HCT116 (cell line): ENCODE data around the gene KRTAP12-1. TPM values are rescaled to one million over a fixed set of nuclear protein-coding genes. Genes with fewer than 3 reads are reported as not detected.

Source experiments
- ATAC-seq: fragments of 200-7000 bp; cut with Tn5 transposase; 2 replicates; pipeline ENCODE4 v1.9.1; 2020; ENCODE audit warnings: mild to moderate bottlenecking, moderate library complexity
- BruUV-seq: library from RNA; stranded (reverse); fragments of 400-500 nt; replicated peaks from 2 replicates; lab custom pipeline; 2021; lab: Mats Ljungman, UMichigan
- CTCF ChIA-PET: fragments of 300-600 bp; sonication (Branson Sonifier 250); formaldehyde crosslinking; loops from one replicate; lab custom pipeline; 2021; ENCODE audit warnings: antibody characterized with exemption; lab: Charles Lee
- POLR2A ChIA-PET: fragments of 300-600, 350-600 bp; sonication (Branson Sonifier 250); formaldehyde crosslinking; loops from one replicate; lab custom pipeline; 2021; ENCODE audit warnings: antibody characterized with exemption; lab: Charles Lee
- RAD21 ChIA-PET, 2 experiments: fragments of 300-600 bp; sonication (Branson Sonifier 250); formaldehyde crosslinking; loops; one replicate each; lab custom pipeline; 2023; ENCODE audit warnings: low total read pairs in 2 of 2; ENCODE audit not compliant: uncharacterized antibody in 2 of 2, unreplicated experiment in 2 of 2, low non-redundant PET in 1 of 2; lab: Charles Lee
- DNase-seq: peaks from one replicate; pipeline ENCODE4 v3.0.0-alpha.2; 2010; ENCODE audit warnings: low read depth, low spot score
- H2AFZ ChIP-seq: fragments of 200-600 bp; shearing (Covaris generic), sonication (generic); 2 replicates; pipeline ENCODE4 v1.6.1; 2017; ENCODE audit warnings: low read depth, mixed run types, mixed read lengths, antibody characterized with exemption, low read length; ENCODE audit not compliant: poor library complexity, severe bottlenecking
- H3K27ac ChIP-seq: 2 replicates; pipeline ENCODE4 v1.5.1; 2012; ENCODE audit warnings: low read depth, low read length
- H3K27me3 ChIP-seq: fragments of 200-600 bp; sonication (generic); 2 replicates; pipeline ENCODE4 v1.6.1; 2016; ENCODE audit warnings: mixed run types, low read length, mixed read lengths; ENCODE audit not compliant: insufficient read depth
- H3K36me3 ChIP-seq, 2 experiments: fragments of 200-500 bp in 1 of 2; fragments of 200-600 bp in 1 of 2; sonication (Bioruptor generic) in 1 of 2; sonication (generic) in 1 of 2; 2 replicates each; pipeline versions ENCODE4 v1.5.1 to v1.6.1; 2014 to 2016; ENCODE audit warnings: low read length in 2 of 2, inconsistent platforms in 1 of 2, mixed read lengths in 1 of 2, mixed run types in 1 of 2; ENCODE audit not compliant: insufficient read depth in 2 of 2, control insufficient read depth in 1 of 2
- H3K4me1 ChIP-seq, 2 experiments: fragments of 200-600 bp in 1 of 2; sonication (generic) in 1 of 2; 2 replicates each; pipeline versions ENCODE4 v1.5.1 to v1.6.1; 2012 to 2017; ENCODE audit warnings: low read length in 2 of 2, inconsistent platforms in 1 of 2, mild to moderate bottlenecking in 1 of 2, mixed read lengths in 1 of 2, mixed run types in 1 of 2, moderate library complexity in 1 of 2; ENCODE audit not compliant: insufficient read depth in 2 of 2, control insufficient read depth in 1 of 2
- H3K4me2 ChIP-seq: fragments of 200-600 bp; sonication (generic); 2 replicates; pipeline ENCODE4 v1.6.1; 2017; ENCODE audit warnings: mixed run types, low read length, mixed read lengths
- H3K4me3 ChIP-seq, 2 experiments: fragments of 200-600 bp in 1 of 2; sonication (generic) in 1 of 2; replicated peaks in 1 of 2; 2 replicates each; pipeline ENCODE4 v1.5.1; 2011 to 2016; ENCODE audit warnings: low read length in 2 of 2, control low read depth in 1 of 2, low read depth in 1 of 2, mild to moderate bottlenecking in 1 of 2, mixed read lengths in 1 of 2, mixed run types in 1 of 2
- H3K79me2 ChIP-seq: fragments of 200-600 bp; sonication (generic); 2 replicates; pipeline ENCODE4 v1.6.1; 2017; ENCODE audit warnings: mild to moderate bottlenecking, mixed run types, low read length, moderate library complexity, mixed read lengths; ENCODE audit not compliant: insufficient read depth
- H3K9ac ChIP-seq: fragments of 200-600 bp; sonication (generic); 2 replicates; pipeline ENCODE4 v1.6.1; 2016; ENCODE audit warnings: low read length, mixed read lengths
- H3K9me2 ChIP-seq: fragments of 200-600 bp; sonication (generic), shearing (Covaris generic); 2 replicates; pipeline ENCODE4 v1.6.1; 2017; ENCODE audit warnings: mixed run types, mild to moderate bottlenecking, moderate library complexity; ENCODE audit not compliant: insufficient read depth
- H3K9me3 ChIP-seq, 2 experiments: fragments of 200-500 bp in 1 of 2; fragments of 200-600 bp in 1 of 2; sonication (Bioruptor generic) in 1 of 2; sonication (generic) in 1 of 2; 2 replicates each; pipeline ENCODE4 v1.6.1; 2014 to 2017; ENCODE audit warnings: low read length in 2 of 2, mixed read lengths in 2 of 2, inconsistent platforms in 1 of 2, low read depth in 1 of 2, mild to moderate bottlenecking in 1 of 2, mixed run types in 1 of 2, moderate library complexity in 1 of 2; ENCODE audit not compliant: control insufficient read depth in 1 of 2, insufficient read depth in 1 of 2
- H4K20me1 ChIP-seq: fragments of 200-600 bp; sonication (generic), shearing (Covaris generic); 2 replicates; pipeline ENCODE4 v1.6.1; 2017; ENCODE audit warnings: mixed run types, mild to moderate bottlenecking, moderate library complexity; ENCODE audit not compliant: insufficient read depth
- CBX3 ChIP-seq: IDR thresholded peaks from 2 replicates; pipeline ENCODE4 v1.6.1; 2012; ENCODE audit warnings: low read depth
- ELF1 ChIP-seq: IDR thresholded peaks from 2 replicates; pipeline ENCODE4 v1.6.1; 2012; ENCODE audit warnings: low read depth, borderline replicate concordance
- EZH2 ChIP-seq: fragments of 200-600 bp; sonication (generic); IDR thresholded peaks from 2 replicates; pipeline ENCODE4 v1.6.1; 2017; ENCODE audit warnings: antibody characterized with exemption, mixed run types
- FOSL1 ChIP-seq: IDR thresholded peaks from 2 replicates; pipeline ENCODE4 v1.6.1; 2012; ENCODE audit warnings: low read depth
- JUND ChIP-seq: IDR thresholded peaks from 2 replicates; pipeline ENCODE4 v1.6.1; 2012
- POLR2A ChIP-seq: IDR thresholded peaks from 2 replicates; pipeline ENCODE4 v1.7.0; 2011; ENCODE audit warnings: borderline replicate concordance; ENCODE audit not compliant: insufficient read depth, insufficient read length; ENCODE audit errors: extremely low read depth
- POLR2AphosphoS5 ChIP-seq: IDR thresholded peaks from 2 replicates; pipeline ENCODE4 v1.6.1; 2011; ENCODE audit warnings: mild to moderate bottlenecking, low read depth, low read length, moderate library complexity
- RAD21 ChIP-seq: IDR thresholded peaks from 2 replicates; pipeline ENCODE4 v1.6.1; 2012; ENCODE audit warnings: low read depth, mild to moderate bottlenecking
- REST ChIP-seq: IDR thresholded peaks from 2 replicates; pipeline ENCODE4 v1.6.1; 2012; ENCODE audit warnings: low read depth
- SP1 ChIP-seq: IDR thresholded peaks from 2 replicates; pipeline ENCODE4 v1.6.1; 2012; ENCODE audit warnings: low read depth
- TCF7L2 ChIP-seq: IDR thresholded peaks from 2 replicates; pipeline ENCODE4 v1.7.0; 2011; ENCODE audit warnings: borderline replicate concordance, inconsistent platforms; ENCODE audit not compliant: insufficient read depth, insufficient read length; ENCODE audit errors: extremely low read depth
- ZFX ChIP-seq: fragments of 450-650 bp; IDR thresholded peaks from 2 replicates; pipeline ENCODE4 v1.6.1; 2017
- ZNF274 ChIP-seq: fragments of 200-500 bp; sonication (Bioruptor generic); IDR thresholded peaks from 2 replicates; pipeline ENCODE4 v1.6.1; 2014; ENCODE audit warnings: mild to moderate bottlenecking, low read depth, low read length, inconsistent platforms
- intact Hi-C: fragments of 100-400 bp; cut with micrococcal nuclease; formaldehyde crosslinking; loops from 2 replicates; pipeline ENCODE4 v1.10.0; 2022
- total RNA-seq: library from RNA; stranded (reverse); gene quantifications from one replicate; pipeline ENCODE4 v1.2.1, GENCODE V29; 2021; ENCODE audit not compliant: unreplicated experiment
- TF ChIP-seq, protein P1 (sequence below): IDR thresholded peaks from 2 replicates; pipeline ENCODE4 v1.6.1; 2012
- TF ChIP-seq, protein P2 (sequence below), 3 experiments: fragments of 200-600 bp in 1 of 3; sonication (generic) in 1 of 3; IDR thresholded peaks in 2 of 3; conservative IDR thresholded peaks in 1 of 3; 2 replicates each; pipeline ENCODE4 v1.5.1; 2012 to 2017; ENCODE audit warnings: low read depth in 2 of 3, low read length in 2 of 3, antibody characterized with exemption in 1 of 3, borderline replicate concordance in 1 of 3, control low read depth in 1 of 3, mild to moderate bottlenecking in 1 of 3, mixed read lengths in 1 of 3, mixed run types in 1 of 3, moderate library complexity in 1 of 3; ENCODE audit not compliant: insufficient read depth in 1 of 3
- TF ChIP-seq, protein P3 (sequence below): IDR thresholded peaks from 2 replicates; pipeline ENCODE4 v1.6.1; 2012

Gene KRTAP12-1
- total RNA-seq, 1 experiment from 2014 or later, result not detected

GRCh38 chr21:44712203-44713028, 30.5 kb upstream of the KRTAP12-1 start:
- no peaks in the 10 kb centered on the region for H3K79me2 ChIP-seq
- intact Hi-C loops, result no loop called here
- ATAC-seq, result no peak
- no peak overlapping the region for H3K9ac ChIP-seq
- no peaks in the 10 kb centered on the region for H3K9me2 ChIP-seq
- H4K20me1 ChIP-seq, result no peaks in the 10 kb centered on the region
- H3K27me3 ChIP-seq, result peaks cover 30% of the 10 kb centered on the region; the same call in 1 of the 2 replicates
- DNase-seq, result no peak
- RAD21 ChIA-PET, result no interaction called here
- BruUV-seq, result no TSS peak
- H2AFZ ChIP-seq, result no peak overlapping the region
- no peak overlapping the region for H3K4me2 ChIP-seq
- no peak overlapping the region for H3K4me3 ChIP-seq
- POLR2A ChIA-PET, result no interaction called here
- H3K9me3 ChIP-seq, result no peaks in the 10 kb centered on the region
- no peak overlapping the region for H3K27ac ChIP-seq
- CTCF ChIA-PET, result no interaction called here
- no peak for TF ChIP-seq EZH2
- no peak for TF ChIP-seq RAD21
- TF ChIP-seq, protein P1, sequence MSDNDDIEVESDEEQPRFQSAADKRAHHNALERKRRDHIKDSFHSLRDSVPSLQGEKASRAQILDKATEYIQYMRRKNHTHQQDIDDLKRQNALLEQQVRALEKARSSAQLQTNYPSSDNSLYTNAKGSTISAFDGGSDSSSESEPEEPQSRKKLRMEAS, result no peak
- no peak for TF ChIP-seq POLR2A
- TF ChIP-seq CBX3, result no peak
- TF ChIP-seq FOSL1, result no peak
- TF ChIP-seq POLR2AphosphoS5, result no peak
- no peak for TF ChIP-seq TCF7L2
- TF ChIP-seq, protein P2, sequence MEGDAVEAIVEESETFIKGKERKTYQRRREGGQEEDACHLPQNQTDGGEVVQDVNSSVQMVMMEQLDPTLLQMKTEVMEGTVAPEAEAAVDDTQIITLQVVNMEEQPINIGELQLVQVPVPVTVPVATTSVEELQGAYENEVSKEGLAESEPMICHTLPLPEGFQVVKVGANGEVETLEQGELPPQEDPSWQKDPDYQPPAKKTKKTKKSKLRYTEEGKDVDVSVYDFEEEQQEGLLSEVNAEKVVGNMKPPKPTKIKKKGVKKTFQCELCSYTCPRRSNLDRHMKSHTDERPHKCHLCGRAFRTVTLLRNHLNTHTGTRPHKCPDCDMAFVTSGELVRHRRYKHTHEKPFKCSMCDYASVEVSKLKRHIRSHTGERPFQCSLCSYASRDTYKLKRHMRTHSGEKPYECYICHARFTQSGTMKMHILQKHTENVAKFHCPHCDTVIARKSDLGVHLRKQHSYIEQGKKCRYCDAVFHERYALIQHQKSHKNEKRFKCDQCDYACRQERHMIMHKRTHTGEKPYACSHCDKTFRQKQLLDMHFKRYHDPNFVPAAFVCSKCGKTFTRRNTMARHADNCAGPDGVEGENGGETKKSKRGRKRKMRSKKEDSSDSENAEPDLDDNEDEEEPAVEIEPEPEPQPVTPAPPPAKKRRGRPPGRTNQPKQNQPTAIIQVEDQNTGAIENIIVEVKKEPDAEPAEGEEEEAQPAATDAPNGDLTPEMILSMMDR (IDR thresholded peaks at IDR 0.05 in 2 of 3, conservative IDR thresholded peaks at IDR 0.05 in 1 of 3; ENCODE audit: borderline replicate concordance in 1 of 3, insufficient read depth in 1 of 3, low read depth in 2 of 3, low read length in 2 of 3), result no peak
- TF ChIP-seq REST, result no peak
- TF ChIP-seq, protein P3, sequence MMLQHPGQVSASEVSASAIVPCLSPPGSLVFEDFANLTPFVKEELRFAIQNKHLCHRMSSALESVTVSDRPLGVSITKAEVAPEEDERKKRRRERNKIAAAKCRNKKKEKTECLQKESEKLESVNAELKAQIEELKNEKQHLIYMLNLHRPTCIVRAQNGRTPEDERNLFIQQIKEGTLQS, result no peak
- no peak for TF ChIP-seq ZFX
- no peak for TF ChIP-seq ELF1
- no peak for TF ChIP-seq JUND
- no peak for TF ChIP-seq SP1
- no peak for TF ChIP-seq ZNF274
- peaks cover 0 to 6% of the 10 kb centered on the region in 2 experiments; a peak in 1 of 4 replicates for H3K4me1 ChIP-seq
- H3K36me3 ChIP-seq, result no peaks in the 10 kb centered on the region
